CD4-positive, alpha-beta T cell treated with Interferon gamma for 1 hour (primary cell): Measurements from ENCODE around the gene CYP4F22.
"Not testable (repeated sequence)": the region's sequence is repeated elsewhere in the genome, so short reads cannot be mapped to it uniquely, and the experiment has no call there.

Experiments used
- DNase-seq: peaks from one replicate; pipeline ENCODE4 v3.0.0-alpha.2; 2020

The CYP4F22 gene

DNA sequence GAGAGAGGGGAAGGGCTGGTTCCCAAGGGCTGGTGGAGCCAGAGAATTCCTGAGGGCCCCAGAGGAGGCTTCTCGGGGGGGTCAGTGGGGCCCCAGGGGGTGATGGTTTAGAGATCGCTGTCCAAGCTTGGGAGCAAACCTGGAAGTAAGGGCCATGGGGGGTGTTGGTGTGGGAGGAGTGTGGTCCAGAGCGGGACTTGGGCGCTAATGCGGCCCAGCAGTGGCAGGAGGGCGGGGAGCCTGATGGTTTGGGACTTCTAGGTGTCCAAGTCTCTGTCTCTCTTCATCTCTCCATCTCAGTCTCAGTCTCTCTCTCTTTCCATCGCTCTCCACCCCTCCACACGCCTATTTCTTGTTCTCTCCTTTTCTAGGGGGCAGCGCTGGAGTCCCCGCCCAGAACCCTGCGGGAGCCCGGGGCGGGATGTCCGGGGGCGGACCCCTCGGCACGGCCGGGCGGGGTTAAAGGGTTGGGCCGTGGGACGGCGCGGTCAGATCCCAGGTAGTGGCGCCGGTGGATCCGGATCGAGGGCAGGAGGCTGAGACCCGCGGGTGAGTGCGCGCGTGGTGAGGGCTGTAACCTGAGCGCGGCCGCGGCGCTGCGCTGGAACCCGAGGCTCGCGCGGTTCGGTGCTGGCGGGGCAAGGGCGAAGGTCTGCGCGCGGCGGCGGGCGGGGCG is at the start of gene CYP4F22:
Gene CYP4F22 (plus strand): TSS at position 491 of the 676 bp plus-strand sequence. CDS start 16,812 bp downstream, outside the sequence.
- no peak for DNase-seq

DNA sequence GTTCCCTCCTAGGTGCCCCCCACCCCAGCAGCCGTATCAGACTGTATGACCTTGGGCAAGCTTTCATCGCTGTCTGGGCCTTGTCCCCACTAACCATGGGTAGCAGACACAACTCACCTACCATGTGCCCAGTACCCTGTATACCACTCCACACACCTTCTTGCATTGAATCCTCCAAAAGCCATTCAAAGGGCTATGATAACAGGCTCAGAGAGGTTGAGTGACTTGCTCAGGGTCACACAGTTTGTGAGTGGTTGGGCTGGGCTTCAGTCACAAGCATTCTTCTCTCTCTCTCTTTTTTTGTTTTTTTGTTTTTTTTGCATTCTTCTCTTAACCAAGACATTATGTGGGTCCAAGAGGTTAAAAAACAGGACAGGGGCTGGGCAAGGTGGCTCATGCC is 46.6 kb upstream of the CYP4F22 start:
- no peak for DNase-seq

DNA sequence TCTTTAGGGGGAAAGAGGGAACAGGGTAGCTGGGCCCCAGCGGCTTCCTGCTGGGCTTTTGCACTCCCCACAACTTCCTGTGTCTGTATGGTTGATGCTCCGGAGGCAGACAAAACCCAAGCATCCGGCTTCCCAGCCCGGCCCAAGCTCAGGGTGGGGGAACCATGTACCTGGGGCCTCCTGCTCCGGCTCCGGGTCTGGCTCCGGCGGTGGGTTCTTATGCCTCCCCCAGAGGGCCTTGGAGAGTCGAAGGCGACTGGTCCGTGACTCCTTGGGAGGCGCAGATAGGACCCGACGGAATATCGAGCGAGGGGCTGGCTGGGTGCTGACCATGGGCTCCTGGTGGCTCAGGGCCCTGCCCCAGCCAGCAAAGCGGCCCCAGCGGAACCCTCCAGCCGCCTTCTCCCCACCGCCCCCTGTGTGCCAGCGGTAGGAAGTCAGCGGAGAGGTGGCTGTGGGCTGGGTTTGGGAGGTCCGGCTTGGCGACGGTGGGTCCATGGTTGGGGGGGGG is 44.4 kb upstream of the CYP4F22 start:
- DNase-seq = peak; percentile 73

DNA sequence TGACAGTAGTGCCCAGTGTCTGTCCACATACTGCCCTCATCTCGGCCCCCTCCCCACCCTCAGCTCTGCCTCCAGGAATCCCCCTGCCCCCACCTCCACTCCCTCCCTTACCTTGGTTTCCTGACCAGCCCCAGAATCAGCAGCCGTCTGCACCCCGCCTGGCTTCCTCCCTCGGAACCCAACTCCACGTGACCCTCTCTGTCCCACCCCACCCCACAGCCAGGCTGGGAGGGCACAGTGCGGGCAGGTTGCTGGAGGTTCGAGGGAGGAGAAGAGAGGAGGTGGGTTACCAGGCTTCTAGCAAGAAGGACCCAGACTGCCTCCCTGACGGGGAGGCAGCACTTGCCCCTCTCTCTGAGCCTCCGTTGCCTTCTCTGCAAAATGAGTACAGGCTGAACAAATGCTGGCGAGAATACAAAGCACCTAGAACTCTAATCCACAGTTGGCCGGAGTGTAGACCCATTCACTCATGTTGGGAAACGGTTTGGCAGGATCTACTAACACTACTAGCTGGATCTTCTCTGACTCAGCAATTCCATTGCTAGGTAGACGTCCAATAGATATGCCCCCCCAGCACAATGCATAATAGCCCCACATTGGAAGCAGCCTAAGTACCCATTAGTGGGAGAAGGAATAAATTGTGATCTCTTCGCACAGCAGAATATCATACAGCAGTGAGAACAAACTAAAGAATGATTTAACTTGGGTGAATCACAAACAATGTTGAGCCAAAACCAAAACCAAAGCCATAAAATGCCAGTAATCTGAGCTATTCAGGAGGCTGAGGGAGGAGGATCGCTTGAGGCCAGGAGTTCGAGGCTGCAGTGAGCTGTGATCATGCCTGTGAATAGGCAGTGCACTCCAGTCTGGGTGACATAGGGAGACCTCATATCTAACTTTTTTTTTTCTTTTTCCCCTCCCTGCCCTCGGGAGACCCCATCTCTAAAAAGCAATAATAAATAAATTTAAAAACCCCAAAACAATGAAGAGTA is 43.6 kb upstream of the CYP4F22 start, which contains the start of gene RASAL3:
Gene RASAL3 (minus strand): TSS at position 151 of the 992 bp plus-strand sequence. CDS start 186 bp downstream, outside the sequence.
- DNase-seq = peak; percentile 61

DNA sequence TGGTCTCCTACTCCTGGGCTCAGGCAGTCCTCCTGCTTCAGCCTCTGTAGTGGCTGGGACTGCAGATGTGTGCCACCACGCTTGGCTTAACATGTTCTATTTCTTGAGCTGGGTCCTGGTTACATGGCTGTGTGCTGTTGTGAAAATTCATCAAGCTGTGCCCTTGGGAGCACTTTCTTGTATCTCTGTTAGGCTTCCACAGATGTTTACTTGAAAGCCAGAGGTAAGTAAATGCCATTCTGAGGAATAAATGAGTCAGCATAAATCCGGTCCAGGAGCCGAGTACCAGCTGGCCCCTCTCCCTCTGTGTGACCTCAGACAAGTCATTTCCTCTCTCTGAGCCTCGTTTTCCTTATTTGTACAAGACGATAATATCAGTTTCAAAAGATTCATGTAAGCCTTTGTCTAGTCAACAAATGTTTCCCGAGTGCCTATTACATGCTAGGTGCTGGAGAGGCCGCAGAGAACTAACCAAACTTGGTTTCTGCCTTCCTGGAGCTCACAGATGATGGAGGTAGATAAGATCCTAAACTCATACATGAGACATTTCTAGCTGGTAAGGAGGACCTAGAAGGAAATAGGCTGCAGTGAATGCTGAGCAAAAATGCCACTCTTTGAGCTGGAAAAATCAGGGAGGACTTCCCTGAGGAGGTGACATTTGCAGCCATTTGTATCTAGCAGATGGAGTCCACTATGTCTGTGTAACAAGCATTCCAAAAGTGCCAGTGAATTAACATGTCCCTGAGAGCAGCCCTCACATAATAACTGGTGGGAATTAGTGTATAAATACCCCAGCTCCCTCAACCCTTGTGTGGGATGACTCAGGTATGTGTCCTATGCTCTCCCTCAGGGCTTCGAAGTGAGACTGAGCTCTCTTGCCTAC is 41.2 kb upstream of the CYP4F22 start:
- peak; percentile 45 for DNase-seq

DNA sequence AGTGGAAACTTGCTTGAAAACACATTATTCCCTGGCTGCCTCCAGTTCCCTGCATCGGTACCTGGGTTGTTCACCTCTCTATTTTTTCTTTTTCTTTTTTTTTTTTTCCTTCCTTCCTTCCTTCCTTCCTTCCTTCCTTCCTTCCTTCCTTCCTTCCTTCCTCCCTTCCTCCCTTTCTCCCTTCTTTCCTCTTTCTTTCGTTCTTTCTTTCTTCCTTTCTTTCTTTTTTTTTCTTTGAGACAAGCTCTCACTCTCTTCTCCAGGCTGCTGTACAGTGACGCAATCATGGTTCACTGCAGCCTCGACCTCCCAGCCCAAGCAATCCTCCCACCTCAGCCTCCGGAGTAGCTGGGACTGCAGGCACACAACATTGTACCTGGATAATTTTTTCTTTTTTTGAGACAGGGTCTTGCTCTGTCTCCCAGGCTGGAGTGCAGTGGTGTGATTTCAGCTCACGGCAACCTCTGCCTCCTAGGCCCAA is 40.6 kb upstream of the CYP4F22 start:
- no peak for DNase-seq

DNA sequence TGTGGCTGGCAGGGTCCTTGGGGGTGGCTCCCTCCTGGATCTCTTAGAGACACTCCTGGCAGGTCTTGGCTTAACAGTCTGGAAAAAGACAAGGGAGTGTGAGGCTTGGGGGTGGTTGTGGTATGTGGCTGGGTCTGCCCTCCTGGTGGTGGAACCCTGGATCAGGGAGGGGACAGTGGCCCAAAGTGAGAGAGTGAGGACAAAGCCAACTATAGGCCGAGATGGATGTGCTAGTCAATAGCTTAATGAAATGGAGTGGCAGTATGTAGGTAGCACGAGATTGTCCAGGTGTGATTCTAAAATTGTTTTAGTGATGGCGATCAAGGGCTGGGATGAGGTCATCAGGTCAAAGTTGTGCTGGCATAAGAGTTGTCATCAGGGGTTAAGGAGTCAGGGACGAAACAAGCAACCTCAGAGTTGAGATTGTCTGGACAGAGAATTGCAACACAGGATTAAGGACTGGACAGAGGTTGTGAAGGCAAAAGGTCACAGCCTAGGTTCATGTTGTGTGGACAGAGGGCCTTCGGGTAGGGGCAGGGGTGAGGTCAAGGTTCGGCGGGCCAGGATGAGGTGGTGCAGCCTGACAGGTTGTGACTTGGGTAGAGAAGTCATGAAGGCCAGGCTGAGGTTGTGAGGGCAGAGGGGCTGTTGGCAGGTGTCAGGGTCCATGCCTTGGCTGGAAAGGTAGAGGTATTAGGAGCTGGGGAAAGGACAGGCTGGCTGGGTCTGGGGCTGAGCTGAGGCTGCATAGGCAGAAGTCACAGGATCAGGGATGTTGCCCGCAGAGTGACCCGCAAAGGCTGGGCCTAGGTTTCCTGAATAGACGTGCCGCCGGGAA is 39.4 kb upstream of the CYP4F22 start:
- DNase-seq = no peak

DNA sequence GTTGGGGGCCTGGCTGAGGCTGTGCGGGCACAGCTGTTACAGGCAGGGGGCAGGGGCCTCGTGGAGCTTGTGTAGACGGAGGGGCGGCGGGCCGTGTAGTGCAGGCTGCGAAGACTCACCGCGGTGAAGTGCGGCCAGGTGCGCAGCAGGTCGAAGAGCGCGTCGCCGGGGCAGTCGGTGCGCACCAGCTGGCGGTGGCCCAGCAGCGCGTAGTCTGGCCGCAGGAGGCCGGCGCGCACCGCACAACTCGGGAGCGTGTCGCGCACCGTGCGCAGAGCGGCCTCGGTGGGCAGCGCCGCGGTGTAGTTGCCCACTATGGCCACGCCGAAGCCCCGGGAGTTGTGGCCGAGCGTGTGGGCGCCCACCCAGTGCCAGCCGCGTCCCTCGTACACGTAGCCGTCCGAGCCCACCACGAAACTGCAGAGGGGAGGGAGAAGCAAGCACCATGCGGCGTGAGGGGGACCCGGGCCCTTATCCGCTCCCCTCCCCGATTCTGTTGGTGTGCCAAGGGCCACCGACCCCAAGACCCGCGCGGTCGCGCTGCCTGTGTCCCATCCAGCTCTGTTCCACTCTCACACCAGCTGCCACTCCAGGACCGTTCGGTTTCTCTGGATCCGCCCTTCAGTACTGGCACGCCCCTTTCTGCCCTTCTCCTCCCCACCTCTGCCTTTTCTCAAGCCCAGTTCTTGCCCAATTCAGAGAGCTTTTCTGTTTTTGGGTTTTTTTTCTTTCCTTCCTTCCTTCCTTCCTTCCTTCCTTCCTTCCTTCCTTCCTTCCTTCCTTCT is 38.6 kb upstream of the CYP4F22 start:
- peak; percentile 38 for DNase-seq

DNA sequence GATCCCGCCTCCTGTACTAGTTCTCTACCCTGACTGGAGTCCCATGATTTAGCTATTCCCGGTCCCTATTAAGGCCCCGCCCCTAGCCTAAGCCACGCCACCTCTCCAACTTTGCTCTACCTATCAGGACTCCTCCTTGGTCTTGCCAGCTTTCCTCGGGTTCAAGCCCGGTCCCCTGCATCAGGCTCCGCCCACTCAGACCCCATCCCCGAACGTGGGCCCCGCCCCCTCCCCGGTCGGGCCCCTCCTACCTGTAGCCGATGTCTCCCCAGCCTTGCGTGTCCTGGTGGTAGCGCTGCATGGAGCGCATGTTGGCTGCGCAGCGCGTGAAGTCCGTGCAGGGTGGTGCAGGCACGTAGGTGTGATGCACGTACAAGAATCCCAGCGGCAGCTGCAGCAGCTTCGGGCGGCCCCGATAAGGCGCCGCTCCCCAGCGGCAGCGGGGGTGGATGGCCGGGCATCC is 36.7 kb upstream of the CYP4F22 start:
- DNase-seq = no peak

DNA sequence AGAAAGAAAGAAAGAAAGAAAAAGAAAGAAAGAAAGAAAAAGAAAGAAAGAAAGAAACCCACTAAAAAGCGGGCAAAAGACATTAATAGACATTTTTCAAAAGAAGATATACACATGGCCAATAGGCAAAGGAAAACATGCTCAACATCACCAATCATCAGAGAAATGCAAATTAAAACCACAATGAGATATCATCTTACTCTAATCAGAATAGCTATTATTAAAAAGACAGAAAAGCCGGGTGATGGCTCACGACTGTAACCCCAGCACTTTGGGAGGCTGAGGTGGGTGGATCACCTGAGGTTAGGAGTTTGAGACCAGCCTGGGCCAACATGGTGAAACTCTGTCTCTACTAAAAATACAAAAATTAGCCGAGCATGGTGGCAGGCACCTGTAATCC is 34.5 kb upstream of the CYP4F22 start:
- not testable (repeated sequence) for DNase-seq

DNA sequence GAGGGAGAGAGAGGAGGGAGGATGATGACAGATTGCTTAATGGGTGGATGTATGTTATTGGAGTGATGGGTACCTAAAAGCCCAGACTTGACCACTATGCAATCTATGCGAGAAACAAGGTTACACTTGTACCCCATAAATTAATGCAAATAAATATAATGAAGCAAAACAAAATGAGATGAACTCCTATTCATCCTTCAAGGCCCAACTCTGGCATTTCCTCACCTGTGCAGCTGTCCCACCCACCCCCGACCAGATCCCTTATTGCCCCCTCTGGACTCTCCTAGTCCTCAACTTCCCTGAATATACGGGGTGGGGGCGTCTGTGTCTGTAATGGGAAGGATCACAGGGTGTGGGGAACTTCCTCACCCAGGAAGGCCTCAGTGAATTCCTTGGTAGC is 33.2 kb upstream of the CYP4F22 start:
- no peak for DNase-seq

DNA sequence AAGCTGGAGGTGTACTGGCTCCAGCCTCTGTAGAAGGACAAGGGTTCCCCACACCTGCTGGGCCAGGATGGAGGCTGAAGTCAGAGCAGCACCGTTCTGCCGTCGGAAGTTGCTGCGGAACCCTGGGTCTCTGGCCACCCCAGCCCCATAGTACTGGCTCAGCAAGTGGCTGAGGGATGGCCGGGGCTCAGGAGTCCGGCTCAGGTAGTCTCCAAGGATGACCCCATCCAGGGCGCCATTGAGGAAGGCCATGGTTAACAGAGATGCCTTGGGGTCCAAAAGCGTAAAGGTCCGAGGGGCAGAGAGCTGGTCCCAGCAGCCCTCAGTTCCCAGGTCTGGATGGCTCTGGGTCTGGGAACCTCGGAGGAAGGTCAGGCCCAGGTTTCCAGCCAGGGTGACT is 32.7 kb upstream of the CYP4F22 start:
- DNase-seq = no peak

DNA sequence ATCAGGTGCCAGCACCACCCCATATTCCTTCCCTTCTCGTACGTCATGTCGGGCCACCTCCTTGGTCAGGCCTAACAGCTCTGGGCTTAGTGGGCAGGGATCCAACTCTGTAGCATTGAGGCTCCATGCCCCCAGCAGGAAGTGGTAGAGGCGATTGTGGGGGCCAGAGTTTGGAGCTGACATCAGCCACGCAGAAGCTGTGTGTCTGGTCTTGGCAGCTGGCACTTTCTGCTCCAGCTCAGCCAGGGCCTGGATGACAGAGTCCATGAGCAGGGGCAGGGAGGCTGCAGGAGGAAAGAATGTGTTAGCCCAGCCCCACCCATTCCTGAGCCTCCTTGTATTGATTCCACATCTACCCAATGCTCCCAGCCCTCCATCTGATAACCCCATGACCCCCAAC is 32.0 kb upstream of the CYP4F22 start:
- no peak for DNase-seq

DNA sequence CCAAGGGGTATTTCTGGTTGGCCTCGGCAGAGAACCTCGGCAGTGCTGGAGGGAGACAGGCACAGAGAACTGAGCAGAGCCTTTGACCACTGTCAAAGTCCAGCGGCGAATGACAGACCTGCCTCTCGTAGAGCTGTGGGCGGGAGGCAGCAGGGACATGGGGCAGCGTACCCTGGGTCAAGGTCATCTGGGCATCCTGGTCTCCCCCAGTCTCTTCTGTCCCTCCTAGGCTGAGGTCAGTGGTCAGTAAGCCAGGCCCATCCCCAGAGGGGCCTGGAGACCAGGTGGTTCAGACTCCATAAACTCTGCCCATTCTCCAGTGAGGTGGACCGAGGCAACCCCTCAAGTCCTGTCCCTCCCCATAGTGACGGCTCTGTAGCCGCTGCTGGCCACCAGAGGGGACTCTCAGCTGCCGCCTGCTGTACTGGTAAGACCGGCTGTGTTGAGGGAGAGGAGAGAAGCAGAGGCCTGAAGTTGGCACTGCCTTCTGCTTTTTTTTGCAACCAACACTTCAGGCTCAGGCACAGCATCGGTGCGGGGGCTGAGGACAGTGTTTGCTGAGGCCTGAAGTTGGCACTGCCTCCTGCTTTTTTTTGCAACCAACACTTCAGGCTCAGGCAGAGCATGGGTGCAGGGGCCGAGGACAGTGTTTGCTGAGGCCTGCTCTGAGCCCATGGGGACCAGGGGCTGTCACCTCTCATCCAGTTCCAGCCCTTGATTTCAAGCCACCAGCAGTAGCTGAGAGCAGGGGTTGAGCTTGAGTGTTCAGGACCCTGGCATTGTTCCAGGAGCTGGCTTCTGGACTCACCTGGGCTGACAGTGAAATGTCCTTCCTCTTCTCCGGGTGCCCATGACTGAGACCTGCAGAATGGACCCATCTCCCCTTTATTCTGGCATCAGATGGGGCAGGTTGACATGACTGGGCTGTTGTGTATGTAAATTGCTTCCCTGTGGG is 28.7 kb upstream of the CYP4F22 start, which contains the start of gene PGLYRP2:
Gene PGLYRP2 (minus strand): TSS at position 111 of the 955 bp plus-strand sequence. CDS start 130 bp downstream, outside the sequence.
- DNase-seq = peak; percentile 23

DNA sequence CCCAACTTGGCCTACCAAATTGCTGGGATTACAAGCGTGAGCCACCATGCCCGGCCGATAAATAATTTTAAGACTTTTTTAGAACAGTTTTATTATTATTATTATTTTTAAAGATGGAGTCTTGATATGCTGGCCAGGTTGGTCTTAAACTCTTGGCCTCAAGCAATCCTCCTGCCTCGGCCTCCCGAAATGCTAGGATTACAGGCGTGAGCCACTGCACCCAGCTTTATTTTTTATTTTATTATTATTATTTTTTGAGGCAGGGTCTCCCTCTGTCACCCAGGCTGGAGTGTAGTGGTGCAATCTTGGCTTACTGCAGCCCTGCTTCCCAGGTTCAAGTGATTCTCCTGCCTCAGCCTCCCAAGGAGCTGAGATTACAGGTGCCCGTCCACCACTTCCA is 27.3 kb upstream of the CYP4F22 start:
- not testable (repeated sequence) for DNase-seq

DNA sequence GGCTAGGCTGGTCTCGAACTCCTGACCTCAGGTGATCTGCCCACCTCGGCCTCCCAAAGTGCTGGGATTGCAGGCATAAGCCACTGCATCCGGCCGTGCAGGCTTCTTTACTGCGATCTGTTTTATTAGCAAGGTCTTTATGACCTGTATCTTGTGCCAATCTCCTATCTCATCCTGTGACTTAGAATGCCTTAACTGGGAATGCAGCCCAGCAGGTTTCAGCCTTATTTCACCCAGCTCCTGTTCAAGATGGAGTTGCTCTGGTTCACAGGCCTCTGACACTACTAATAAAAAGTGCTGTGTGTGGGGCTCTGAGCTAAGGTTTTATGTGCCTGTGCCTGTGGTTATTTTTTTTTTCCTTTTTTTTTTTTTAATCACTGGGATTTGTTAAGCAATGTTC is 22.6 kb upstream of the CYP4F22 start:
- DNase-seq = not testable (repeated sequence)

DNA sequence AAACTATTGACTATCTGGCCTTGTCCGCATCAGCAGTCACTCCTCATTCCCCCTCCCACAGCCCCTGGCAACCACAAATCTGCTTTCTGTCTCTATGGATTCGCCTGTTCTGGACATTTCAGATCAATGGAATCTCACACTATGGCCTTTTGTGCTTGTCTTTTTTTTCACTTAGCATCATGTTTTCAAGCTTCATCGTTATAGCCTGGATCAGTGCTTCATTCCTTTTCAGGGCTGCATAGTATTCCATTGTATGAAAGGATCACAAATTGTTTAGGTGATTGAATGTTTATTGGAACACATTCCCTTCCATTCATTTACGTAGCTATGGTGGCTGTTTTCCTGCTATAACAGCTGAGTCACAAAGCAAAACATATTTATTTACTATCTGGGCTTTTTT is 21.3 kb upstream of the CYP4F22 start:
- DNase-seq = no peak

DNA sequence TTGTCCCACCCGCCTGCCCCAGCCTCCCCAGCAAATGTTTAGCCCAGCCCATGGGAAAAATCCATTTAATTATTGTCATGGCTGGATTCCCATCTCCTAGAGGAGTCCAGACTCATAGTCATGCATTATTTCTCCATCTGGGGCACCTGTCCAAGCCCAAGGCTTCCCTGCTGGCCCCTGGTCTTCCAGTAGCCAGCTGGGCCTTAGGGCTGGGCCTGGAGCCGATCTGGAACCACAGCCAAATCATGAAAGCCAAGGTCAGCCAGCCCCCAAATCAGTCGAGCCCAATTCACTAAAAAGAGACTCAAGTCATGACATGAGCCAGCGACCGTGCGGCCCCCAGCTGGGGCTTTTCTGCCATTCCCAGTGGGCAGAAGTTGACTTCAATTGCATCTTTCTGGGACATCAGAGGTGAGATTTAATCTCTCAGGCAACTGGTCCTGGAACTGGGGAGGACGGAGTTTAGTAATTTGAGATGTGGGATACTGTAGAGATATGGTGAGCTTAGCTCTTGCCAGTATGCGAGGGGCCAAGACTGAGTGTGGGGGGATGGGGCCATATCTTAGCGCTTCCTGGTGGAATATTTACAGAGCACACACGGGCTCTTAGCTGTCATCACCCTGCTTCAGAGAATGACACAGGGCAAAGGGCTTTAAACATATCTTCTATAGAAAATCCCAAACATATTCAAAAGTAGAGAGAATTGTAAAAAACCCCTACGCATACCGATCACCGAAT is 19.7 kb upstream of the CYP4F22 start:
- DNase-seq = no peak
